ENCODE results near the gene MYO16.

The MYO16 gene

DNA sequence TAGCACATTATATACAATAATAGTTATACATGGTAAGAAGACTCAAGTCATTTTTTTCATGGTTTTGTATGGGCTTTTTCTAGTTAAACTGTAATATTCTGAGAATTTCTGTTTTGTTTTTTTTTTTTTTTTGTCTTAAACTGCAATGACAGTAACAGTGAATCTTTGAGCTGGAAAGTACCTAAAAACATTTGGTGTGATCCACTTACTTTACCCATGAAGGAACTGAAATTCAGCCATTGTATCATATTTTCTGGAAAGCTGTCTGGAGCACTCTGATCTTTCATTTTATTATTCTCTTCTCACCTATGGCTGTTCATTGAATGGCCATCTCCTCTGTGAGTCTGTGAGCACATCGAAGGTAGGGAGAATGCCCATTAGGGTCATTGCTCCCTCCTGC, 37.8 kb downstream of the MYO16 start:
- no peak for DNase-seq

GRCh38 chr13:108669381-108669780, 40.0 kb downstream of the MYO16 start:
- DNase-seq: no peak

GRCh38 chr13:108674346-108674745, 44.9 kb downstream of the MYO16 start:
- no peak for DNase-seq

DNA sequence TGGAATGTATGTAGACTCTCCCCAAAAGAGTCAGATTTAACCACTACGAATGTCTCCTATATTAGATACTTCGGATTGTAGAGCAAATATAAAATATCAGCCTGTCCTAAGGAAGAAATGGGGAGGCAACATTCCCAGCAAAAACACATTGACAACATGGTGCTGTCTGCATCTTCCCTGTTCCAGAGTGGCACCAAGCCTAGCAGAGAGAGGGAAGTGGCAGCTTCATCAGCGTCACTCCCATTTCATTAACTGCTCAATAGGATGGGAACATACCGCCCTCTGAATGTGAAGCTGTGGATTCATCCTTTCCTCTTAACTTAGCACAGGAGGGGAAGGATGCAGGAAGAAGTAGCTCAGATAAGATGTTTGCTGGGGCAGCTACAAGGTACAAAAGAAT, 45.4 kb downstream of the MYO16 start:
- DNase-seq: no peak

- DNase-seq: no peak
These were observed 47.2 kb downstream of the MYO16 start for GRCh38 chr13:108676620-108677019.

DNA sequence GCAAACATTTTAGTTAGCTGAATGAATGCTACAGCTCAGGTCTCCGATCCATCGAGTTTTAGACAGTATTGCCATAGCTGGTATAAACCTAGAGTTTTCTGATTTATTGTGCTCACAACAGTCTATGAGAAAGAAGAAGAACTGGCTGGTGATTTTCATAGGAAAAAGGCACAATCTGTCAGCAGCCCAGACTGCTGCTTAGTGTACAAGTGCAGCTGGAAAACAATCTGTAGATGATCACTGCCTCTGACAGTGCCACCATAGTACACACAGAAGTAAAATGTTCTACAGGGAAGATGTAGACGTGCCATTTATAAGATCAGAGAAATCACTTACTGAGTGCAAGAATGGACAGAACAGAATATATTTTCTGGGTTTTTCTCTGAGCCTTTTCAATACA, 48.4 kb downstream of the MYO16 start:
- DNase-seq: no peak

DNA sequence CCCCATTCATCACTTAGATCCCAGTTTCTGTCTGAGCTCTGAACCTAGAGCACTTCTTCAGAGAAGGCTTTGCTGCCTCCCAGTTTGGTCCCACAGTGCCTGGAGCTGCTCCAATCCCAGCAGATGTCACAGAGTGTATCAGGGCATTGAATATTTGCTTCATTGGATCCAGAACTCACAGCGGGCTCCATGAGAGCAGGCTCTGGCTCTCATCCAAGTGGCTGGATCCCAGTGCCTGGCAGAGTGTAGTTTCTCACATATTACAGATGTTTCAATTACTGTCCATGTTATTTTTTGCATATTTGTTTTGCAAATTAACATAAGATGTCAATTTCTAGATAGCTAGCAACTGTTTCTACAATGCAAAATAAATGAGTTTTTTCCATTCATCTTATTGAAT, 50.6 kb downstream of the MYO16 start:
- DNase-seq: no peak

- DNase-seq: no peak
These were observed 52.7 kb downstream of the MYO16 start for GRCh38 chr13:108681986-108682575.

GRCh38 chr13:108682714-108683113, 53.3 kb downstream of the MYO16 start:
- no peak for DNase-seq

GRCh38 chr13:108686027-108686426, 56.6 kb downstream of the MYO16 start:
- no peak for DNase-seq

DNA sequence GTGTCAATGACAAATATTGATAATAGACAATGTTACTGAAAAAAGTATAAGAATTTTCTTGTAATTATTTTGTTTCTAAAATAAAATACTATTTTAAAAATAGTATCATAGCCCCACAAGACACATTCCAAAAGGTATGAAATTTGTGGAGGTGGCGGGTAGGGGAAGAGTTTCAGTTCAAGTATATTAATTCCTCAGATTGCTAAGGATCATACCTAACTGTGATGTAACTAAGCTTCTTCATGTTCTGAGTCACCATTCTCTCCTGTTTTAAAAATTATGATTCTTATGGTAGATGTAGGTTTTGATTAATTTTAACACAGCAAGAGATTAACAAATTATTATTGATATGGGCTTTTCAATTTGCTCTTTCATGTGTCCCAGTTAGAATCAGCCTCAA, 61.3 kb downstream of the MYO16 start:
- no peak for DNase-seq

DNA sequence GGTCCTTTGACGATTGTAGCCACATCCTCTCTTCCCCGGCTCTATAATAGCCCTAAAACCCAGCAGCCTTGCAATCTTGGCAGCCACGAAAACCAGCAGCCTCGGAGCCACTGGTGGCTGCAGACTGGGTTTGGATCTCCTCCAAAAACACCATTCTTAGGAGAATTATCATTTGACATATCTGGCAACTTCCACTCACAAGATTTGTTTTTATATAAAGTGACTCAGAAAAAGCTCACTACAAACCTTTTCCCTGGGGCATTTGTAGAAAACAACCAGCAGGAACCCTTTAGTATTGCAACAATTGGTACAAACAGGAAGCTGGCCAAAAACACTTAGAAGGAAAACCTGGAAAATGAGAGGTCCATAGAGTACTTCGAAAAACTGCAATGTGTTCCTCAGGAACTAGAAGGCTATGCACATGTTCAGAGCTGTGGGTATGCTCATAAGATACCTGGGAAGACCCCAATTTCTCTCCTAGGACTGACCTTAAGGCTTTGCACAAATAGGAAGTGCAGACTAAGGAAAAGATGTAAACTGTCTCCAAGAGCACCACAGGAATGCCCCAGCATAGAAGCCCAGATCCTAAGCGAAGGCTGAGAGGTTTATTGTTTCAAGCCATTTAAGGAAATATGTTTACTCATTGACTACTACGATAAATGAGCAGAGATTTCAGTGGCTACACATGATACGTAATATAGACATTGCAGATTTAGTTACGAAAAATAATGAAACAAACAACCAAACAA, 71.2 kb downstream of the MYO16 start:
- no peak for DNase-seq

- DNase-seq: no peak
These were observed 72.8 kb downstream of the MYO16 start for GRCh38 chr13:108702171-108702570.

DNA sequence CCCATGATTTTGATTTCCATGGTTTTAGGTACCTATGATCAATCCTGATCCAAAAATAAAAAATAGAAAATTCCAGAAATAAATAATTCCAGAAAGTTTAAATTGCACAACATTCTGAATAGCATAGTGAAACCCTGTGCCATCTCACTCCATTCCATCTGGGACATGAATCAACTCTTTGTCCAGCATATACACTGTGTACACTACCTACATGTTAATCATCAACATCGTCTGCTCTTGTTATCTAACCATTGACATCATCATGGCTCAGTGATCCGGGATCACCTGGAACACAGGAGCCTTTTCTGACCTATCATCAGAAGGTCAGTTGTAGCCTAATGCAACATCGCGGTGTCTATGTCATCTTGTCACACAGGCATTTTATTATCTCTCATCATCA, 75.6 kb downstream of the MYO16 start:
- no peak for DNase-seq

- no peak for DNase-seq
These were observed 78.2 kb downstream of the MYO16 start for GRCh38 chr13:108707584-108707983.

GRCh38 chr13:108708921-108709320, 79.5 kb downstream of the MYO16 start:
- DNase-seq: no peak

DNA sequence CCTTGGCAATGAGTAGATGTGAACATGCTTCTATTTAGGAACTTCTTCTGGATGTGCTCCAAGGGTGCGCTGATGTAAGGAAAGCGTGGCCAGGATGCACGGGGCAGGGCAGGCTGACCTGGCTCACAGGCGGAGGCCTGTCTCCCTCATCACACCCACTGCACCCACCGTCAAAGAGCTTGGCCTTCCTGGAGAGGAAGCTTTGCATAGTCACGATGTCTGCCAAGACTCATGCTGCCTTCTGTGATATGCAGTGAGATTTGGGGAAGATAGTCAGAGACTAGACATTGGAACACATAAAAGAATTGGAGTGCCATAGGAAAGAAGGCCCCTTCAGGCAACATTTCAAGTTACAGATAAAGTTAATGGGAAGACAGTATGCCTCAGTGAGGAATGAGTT, 82.0 kb downstream of the MYO16 start:
- DNase-seq: no peak

- no peak for DNase-seq
These were observed 96.1 kb downstream of the MYO16 start for GRCh38 chr13:108725471-108725870.

DNA sequence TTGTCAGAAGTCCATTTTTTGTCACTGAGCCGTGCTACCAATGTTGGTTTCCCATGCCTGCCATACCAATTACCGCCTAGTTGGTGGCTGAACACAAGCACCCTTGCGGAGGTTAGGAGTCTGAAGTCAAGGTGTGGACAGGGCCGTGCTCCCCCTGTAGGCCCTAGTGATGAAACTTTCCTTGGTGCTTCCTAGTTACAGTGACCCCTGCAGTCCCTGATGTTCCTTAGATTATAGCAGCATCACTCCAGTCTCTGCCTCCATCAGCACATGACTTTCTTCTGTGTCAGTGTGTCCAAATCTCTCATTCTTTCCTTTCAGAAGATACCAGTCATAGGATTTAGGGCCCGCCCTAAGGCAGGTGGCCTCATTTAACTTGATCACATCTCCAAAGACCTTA, 99.0 kb downstream of the MYO16 start:
- no peak for DNase-seq

GRCh38 chr13:108733022-108733560, 103.7 kb downstream of the MYO16 start:
- no peak for DNase-seq

GRCh38 chr13:108734676-108735075, 105.3 kb downstream of the MYO16 start:
- DNase-seq: no peak

DNA sequence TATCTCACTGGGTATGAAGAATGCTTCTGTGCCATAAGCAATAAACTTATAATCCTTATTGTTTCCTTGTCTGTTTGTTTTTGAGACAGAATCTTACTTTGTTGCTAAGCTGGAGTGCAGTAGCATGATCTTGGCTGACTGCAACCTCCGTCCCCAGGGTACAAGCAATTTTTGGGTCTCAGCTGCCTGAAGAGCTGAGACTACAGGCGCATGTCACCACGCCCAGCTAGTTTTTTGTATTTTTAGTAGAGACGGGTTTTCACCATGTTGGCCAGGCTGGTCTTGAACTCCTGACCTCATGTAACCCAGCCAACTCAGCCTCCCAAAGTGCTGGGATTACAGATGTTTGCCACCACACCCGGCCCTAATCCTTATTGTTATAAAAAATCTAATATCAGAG, 112.5 kb downstream of the MYO16 start:
- no peak for DNase-seq

GRCh38 chr13:108742701-108743451, 113.5 kb downstream of the MYO16 start:
- no peak for DNase-seq

DNA sequence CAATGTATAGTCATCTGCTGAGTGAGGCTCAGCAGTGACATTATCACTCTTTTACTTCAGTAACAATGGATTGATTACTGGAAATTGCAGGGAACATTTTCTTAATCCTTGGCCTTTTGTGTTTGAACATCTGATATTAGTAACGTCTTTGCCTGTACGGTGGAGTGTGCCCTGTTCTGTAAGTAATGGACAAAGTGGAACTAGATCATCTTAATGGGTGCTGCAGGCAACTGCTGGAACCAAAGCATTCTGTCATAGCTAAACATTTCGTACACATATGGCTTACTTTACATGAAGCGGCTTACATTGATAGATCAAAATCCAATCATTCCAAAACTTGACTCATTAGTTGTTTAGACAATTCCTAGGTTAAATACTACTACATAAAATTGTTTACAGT, 114.1 kb downstream of the MYO16 start:
- no peak for DNase-seq
